ENCODE data around the gene MBNL1.

Gene MBNL1

DNA sequence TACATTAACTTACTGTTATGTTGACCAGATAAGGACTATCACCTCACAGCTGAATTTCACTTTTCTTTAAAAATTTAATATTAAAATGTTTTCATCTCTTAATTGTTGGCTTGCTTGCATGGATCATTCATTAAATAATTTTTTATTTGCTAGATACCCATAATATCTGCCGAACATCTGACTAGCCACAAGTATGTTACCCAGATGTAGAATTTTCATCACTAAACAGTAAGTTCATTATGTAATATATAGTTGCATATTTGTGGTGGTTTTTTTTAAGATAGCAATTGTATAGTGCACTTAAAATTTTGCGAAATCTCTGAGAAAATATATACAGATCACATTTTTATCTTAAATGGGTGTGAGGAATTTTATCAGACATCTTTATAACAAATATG is 190.4 kb downstream of the MBNL1 start:
- FAIRE-seq (no peak), DNase-seq (ENCODE audit: insufficient read length, low spot score) (no peak)

DNA sequence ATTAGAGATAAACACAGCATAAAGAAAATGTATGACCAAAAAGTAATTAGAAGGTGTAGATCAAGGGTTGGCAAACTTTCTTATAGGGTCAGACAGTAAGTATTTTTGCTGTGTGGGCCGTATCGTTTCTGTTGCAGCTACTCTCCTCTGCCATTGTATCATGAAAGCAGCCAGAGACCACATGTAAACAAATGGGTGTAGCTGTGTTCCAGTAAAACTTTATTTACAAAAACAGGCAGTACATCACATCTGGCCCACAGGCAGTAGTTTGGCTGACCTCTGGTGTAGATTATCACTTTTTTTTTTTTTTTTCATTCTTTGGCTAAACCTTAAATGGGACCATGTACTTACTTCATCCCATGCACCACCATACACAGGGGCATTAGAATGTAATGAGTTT is 190.8 kb downstream of the MBNL1 start:
- FAIRE-seq (peak; percentile 45), DNase-seq (ENCODE audit: insufficient read length, low spot score) (no peak)
- no peak for TF ChIP-seq POU2F2 (IDR thresholded peaks at IDR 0.05; ENCODE audit: low read depth, low read length)
- TF ChIP-seq TAF1 (IDR thresholded peaks at IDR 0.05; ENCODE audit: low read depth, low read length) = no peak
- no peak for TF ChIP-seq SPI1 (IDR thresholded peaks at IDR 0.05; ENCODE audit: low read depth, low read length)
- TF ChIP-seq PAX5 (IDR thresholded peaks at IDR 0.05; ENCODE audit: insufficient read depth, low read length, severe bottlenecking) = no peak
- TF ChIP-seq POLR2AphosphoS5 (IDR thresholded peaks at IDR 0.05; ENCODE audit: low read depth, low read length) = no peak
- TF ChIP-seq POLR2A (IDR thresholded peaks at IDR 0.05; ENCODE audit: low read depth, low read length) = no peak

More for the DNA sequence above, 190.4 kb downstream of the MBNL1 start:
- no peak for TF ChIP-seq POU2F2 (IDR thresholded peaks at IDR 0.05; ENCODE audit: low read depth, low read length)
- no peak for TF ChIP-seq POLR2A (IDR thresholded peaks at IDR 0.05; ENCODE audit: low read depth, low read length)
- TF ChIP-seq SPI1 (IDR thresholded peaks at IDR 0.05; ENCODE audit: low read depth, low read length) = no peak
- TF ChIP-seq POLR2AphosphoS5 (IDR thresholded peaks at IDR 0.05; ENCODE audit: low read depth, low read length) = no peak
- no peak for TF ChIP-seq PAX5 (IDR thresholded peaks at IDR 0.05; ENCODE audit: insufficient read depth, low read length, severe bottlenecking)
- TF ChIP-seq TAF1 (IDR thresholded peaks at IDR 0.05; ENCODE audit: low read depth, low read length) = no peak

- FAIRE-seq (no peak), DNase-seq (ENCODE audit: insufficient read length, low spot score) (no peak)
- TF ChIP-seq POU2F2 (IDR thresholded peaks at IDR 0.05; ENCODE audit: low read depth, low read length) (no peak), PAX5 (IDR thresholded peaks at IDR 0.05; ENCODE audit: insufficient read depth, low read length, severe bottlenecking) (no peak), POLR2A (IDR thresholded peaks at IDR 0.05; ENCODE audit: low read depth, low read length) (no peak)
Measured at GRCh38 chr3:152460936-152461335, 192.2 kb downstream of the MBNL1 start.

- TF ChIP-seq POU2F2 (IDR thresholded peaks at IDR 0.05; ENCODE audit: low read depth, low read length) (no peak), SPI1 (IDR thresholded peaks at IDR 0.05; ENCODE audit: low read depth, low read length) (no peak), POLR2A (IDR thresholded peaks at IDR 0.05; ENCODE audit: low read depth, low read length) (no peak), TAF1 (IDR thresholded peaks at IDR 0.05; ENCODE audit: low read depth, low read length) (no peak), PAX5 (IDR thresholded peaks at IDR 0.05; ENCODE audit: insufficient read depth, low read length, severe bottlenecking) (no peak), POLR2AphosphoS5 (IDR thresholded peaks at IDR 0.05; ENCODE audit: low read depth, low read length) (no peak)
- DNase-seq (ENCODE audit: insufficient read length, low spot score) (no peak), FAIRE-seq (no peak)
Measured at GRCh38 chr3:152461460-152461859, 192.7 kb downstream of the MBNL1 start.

- no peak for FAIRE-seq
- no peak for TF ChIP-seq TAF1 (IDR thresholded peaks at IDR 0.05; ENCODE audit: low read depth, low read length)
- no peak for TF ChIP-seq PAX5 (IDR thresholded peaks at IDR 0.05; ENCODE audit: insufficient read depth, low read length, severe bottlenecking)
- TF ChIP-seq SPI1 (IDR thresholded peaks at IDR 0.05; ENCODE audit: low read depth, low read length) = no peak
- no peak for TF ChIP-seq POU2F2 (IDR thresholded peaks at IDR 0.05; ENCODE audit: low read depth, low read length)
- TF ChIP-seq POLR2AphosphoS5 (IDR thresholded peaks at IDR 0.05; ENCODE audit: low read depth, low read length) = no peak
- no peak for TF ChIP-seq POLR2A (IDR thresholded peaks at IDR 0.05; ENCODE audit: low read depth, low read length)
- DNase-seq (ENCODE audit: insufficient read length, low spot score) = no peak
Measured at GRCh38 chr3:152466784-152467183, 198.1 kb downstream of the MBNL1 start.

- DNase-seq (ENCODE audit: insufficient read length, low spot score) (no peak), FAIRE-seq (no peak)
- TF ChIP-seq POLR2AphosphoS5 (IDR thresholded peaks at IDR 0.05; ENCODE audit: low read depth, low read length) = no peak
- no peak for TF ChIP-seq PAX5 (IDR thresholded peaks at IDR 0.05; ENCODE audit: insufficient read depth, low read length, severe bottlenecking)
- TF ChIP-seq POLR2A (IDR thresholded peaks at IDR 0.05; ENCODE audit: low read depth, low read length) = no peak
- no peak for TF ChIP-seq TAF1 (IDR thresholded peaks at IDR 0.05; ENCODE audit: low read depth, low read length)
- TF ChIP-seq POU2F2 (IDR thresholded peaks at IDR 0.05; ENCODE audit: low read depth, low read length) = no peak
- TF ChIP-seq SPI1 (IDR thresholded peaks at IDR 0.05; ENCODE audit: low read depth, low read length) = no peak
Measured at GRCh38 chr3:152469248-152470025, 200.7 kb downstream of the MBNL1 start.

GRCh38 chr3:152470095-152470494 is 201.4 kb downstream of the MBNL1 start:
- TF ChIP-seq POLR2AphosphoS5 (IDR thresholded peaks at IDR 0.05; ENCODE audit: low read depth, low read length) = 0 out of 2 replicates have a peak, but pooled peaks have one; percentile 18
- TF ChIP-seq PAX5 (IDR thresholded peaks at IDR 0.05; ENCODE audit: insufficient read depth, low read length, severe bottlenecking) = no peak
- no peak for TF ChIP-seq POU2F2 (IDR thresholded peaks at IDR 0.05; ENCODE audit: low read depth, low read length)
- no peak for TF ChIP-seq SPI1 (IDR thresholded peaks at IDR 0.05; ENCODE audit: low read depth, low read length)
- peak; percentile 57; the same call in 1 of the 2 replicates for TF ChIP-seq POLR2A (IDR thresholded peaks at IDR 0.05; ENCODE audit: low read depth, low read length)
- no peak for TF ChIP-seq TAF1 (IDR thresholded peaks at IDR 0.05; ENCODE audit: low read depth, low read length)
- FAIRE-seq (no peak), DNase-seq (ENCODE audit: insufficient read length, low spot score) (no peak)

GRCh38 chr3:152470893-152471292 is 202.2 kb downstream of the MBNL1 start:
- TF ChIP-seq POU2F2 (IDR thresholded peaks at IDR 0.05; ENCODE audit: low read depth, low read length) (no peak), SPI1 (IDR thresholded peaks at IDR 0.05; ENCODE audit: low read depth, low read length) (no peak), POLR2A (IDR thresholded peaks at IDR 0.05; ENCODE audit: low read depth, low read length) (peak; percentile 48)
- no peak for DNase-seq (ENCODE audit: insufficient read length, low spot score)
- FAIRE-seq = no peak

GRCh38 chr3:152471814-152472671 is 203.3 kb downstream of the MBNL1 start:
- no peak for DNase-seq (ENCODE audit: insufficient read length, low spot score)
- FAIRE-seq = peak; percentile 43
- no peak for TF ChIP-seq TAF1 (IDR thresholded peaks at IDR 0.05; ENCODE audit: low read depth, low read length)
- TF ChIP-seq POLR2AphosphoS5 (IDR thresholded peaks at IDR 0.05; ENCODE audit: low read depth, low read length) = no peak
- no peak for TF ChIP-seq SPI1 (IDR thresholded peaks at IDR 0.05; ENCODE audit: low read depth, low read length)
- no peak for TF ChIP-seq PAX5 (IDR thresholded peaks at IDR 0.05; ENCODE audit: insufficient read depth, low read length, severe bottlenecking)
- TF ChIP-seq POLR2A (IDR thresholded peaks at IDR 0.05; ENCODE audit: low read depth, low read length) = no peak
- TF ChIP-seq POU2F2 (IDR thresholded peaks at IDR 0.05; ENCODE audit: low read depth, low read length) = no peak

Measured in GM12891 (cell line).